Inferior parietal cortex (tissue), 1 donor: ENCODE data around the gene ZNF407.

Source experiments
- DNase-seq: peaks from one replicate; pipeline ENCODE4 v3.0.0-alpha.2; 2016; ENCODE audit errors: extremely low spot score

Gene ZNF407

DNA sequence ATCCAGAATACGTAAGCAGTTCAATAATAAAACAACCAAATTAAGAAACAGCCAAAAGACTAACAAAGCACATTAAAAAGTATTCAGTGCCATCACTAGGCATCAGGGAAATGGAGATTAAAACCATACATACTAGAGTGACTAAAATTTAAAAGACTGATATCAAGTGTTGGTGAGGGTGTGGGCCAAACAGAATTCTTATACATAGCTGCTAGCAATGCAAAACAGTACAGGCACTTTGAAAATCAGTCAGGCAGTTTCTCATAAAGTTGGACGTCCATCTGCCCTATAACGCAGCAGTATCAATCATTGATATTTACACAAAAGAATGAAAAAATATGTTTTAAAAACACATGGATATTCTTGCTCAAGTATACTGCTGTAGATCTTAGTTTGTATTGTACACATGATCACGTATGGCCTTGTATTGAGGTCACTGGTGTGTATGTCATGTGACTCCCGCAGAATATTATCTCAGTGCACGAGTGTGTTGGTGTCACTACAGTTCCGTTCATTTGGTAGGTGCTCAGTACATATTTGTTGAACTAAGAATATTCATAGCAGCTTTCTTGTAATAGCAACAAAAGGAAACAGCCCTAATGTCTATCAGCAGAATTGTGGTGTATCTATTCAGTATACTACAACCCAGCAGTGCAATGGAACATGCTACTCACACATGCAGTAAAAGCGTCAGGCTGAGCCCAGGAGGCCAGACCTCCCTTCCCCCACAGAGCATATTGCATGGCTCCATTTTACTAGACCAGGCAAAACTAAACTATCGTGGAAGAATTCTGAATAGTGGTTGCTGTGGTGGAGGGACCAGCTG, 28.6 kb downstream of the ZNF407 start:
- DNase-seq = no peak

DNA sequence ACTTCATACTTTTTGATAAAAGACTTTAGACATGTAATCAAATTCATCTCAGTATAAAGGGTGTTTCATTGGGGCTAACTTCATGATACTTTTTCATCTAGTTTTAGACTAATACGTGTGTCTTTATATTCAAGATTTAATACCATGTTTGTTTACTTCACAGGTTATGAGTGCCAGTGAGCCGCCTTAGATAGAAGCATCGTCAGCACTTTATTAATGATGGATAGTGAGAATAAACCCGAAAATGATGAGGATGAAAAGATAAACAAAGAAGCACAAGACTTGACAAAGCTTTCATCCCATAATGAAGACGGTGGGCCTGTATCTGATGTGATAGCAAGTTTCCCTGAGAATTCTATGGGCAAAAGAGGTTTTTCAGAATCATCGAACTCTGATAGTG, 33.1 kb downstream of the ZNF407 start:
- no peak for DNase-seq

DNA sequence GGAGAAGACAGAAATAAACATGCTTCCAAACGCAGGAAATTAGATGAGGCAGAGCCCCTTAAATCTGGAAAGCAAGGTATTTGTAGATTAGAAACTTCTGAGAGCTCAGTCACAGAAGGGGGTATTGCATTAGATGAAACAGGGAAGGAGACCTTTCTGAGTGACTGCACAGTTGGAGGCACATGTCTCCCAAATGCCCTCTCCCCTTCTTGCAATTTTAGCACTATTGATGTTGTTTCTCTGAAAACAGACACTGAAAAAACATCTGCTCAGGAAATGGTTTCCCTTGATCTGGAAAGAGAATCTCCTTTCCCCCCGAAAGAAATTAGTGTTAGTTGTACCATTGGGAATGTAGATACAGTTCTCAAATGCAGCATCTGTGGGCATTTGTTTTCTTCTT, 33.5 kb downstream of the ZNF407 start:
- no peak for DNase-seq

DNA sequence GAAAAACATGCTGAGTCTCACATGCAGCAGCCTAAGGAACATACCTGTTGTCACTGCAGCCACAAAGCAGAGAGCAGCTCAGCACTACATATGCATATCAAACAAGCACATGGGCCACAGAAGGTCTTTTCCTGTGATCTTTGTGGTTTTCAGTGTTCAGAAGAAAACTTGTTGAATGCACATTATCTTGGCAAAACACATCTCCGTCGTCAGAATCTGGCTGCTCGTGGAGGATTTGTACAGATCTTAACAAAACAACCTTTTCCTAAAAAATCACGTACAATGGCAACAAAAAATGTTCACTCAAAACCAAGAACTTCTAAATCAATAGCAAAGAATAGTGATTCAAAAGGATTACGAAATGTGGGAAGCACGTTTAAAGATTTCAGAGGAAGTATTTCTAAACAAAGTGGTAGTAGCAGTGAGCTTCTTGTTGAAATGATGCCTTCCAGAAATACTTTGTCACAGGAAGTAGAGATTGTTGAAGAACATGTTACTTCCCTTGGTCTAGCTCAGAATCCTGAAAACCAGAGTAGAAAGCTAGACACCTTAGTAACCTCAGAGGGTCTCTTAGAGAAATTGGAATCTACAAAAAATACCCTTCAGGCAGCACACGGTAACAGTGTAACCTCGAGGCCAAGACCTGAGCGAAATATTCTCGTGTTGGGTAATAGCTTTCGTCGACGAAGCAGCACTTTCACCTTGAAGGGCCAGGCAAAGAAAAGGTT, 34.1 kb downstream of the ZNF407 start:
- no peak for DNase-seq

DNA sequence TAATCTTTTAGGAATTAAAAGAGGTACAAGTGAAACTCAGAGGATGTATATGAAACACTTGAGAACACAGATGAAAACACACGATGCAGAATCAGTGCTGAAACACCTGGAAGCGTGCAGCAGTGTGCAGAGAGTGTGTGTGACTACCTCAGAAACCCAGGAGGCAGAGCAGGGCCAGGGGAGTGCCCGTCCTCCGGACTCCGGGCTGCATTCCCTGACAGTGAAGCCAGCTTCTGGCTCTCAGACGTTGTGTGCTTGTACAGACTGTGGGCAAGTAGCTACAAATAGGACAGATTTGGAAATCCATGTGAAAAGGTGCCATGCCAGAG, 34.6 kb downstream of the ZNF407 start:
- no peak for DNase-seq

DNA sequence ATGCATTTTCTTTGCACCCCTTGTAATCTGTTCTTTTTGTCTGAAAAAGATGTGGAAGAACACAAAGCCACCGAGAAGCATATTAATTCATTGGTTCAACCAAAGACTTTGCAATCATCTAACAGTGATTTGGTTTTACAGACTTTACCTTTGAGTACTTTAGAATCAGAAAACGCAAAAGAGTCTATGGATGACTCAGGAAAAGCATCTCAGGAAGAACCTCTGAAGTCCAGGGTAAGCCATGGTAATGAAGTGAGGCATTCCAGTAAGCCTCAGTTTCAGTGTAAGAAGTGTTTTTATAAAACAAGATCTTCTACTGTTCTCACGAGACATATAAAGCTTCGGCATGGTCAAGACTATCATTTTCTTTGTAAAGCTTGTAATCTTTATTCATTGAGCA, 35.2 kb downstream of the ZNF407 start:
- DNase-seq = no peak

DNA sequence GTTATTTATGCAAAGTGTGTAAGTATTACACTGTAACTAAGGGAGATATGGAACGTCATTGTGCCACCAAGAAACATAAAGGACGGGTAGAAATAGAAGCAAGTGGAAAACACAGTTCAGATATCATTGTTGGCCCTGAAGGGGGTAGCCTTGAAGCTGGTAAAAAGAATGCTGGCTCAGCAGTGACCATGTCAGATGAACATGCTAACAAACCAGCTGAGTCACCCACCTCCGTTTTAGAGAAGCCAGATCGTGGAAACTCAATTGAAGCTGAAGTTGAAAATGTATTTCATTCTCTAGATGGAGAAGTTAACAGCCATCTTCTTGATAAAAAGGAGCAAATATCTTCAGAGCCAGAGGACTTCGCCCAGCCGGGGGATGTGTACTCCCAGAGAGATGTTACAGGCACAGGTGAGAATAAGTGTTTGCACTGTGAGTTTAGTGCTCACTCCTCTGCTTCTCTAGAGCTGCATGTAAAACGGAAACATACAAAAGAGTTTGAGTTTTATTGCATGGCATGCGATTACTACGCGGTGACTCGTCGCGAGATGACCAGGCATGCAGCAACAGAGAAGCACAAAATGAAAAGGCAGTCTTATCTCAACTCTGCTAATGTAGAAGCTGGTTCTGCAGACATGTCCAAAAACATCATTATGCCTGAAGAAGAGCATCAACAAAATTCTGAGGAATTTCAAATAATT, 36.1 kb downstream of the ZNF407 start:
- no peak for DNase-seq

DNA sequence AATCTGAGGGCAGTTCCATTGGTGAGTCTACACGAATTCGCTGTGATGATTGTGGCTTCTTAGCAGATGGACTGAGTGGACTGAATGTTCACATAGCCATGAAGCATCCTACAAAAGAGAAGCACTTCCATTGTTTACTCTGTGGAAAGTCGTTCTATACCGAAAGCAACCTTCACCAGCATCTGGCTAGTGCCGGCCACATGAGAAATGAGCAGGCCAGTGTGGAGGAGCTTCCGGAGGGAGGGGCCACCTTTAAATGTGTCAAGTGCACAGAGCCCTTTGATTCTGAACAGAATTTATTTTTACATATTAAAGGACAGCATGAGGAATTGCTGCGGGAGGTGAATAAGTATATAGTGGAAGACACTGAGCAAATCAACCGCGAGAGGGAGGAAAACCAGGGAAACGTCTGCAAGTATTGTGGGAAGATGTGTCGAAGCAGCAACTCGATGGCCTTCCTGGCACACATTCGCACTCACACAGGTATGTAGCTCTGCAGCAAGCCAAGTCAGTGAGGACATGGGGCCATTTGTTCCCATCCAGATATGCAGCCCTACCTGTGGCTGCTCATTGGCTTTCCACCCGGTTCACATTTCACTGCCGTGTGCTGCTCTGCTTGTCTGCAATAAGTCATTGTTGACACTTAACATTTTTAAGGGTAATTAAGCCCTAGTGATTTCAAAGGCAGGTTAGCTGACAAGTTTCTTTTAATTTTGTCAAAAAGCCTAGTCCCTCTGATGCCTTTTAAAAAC, 37.7 kb downstream of the ZNF407 start:
- no peak for DNase-seq

DNA sequence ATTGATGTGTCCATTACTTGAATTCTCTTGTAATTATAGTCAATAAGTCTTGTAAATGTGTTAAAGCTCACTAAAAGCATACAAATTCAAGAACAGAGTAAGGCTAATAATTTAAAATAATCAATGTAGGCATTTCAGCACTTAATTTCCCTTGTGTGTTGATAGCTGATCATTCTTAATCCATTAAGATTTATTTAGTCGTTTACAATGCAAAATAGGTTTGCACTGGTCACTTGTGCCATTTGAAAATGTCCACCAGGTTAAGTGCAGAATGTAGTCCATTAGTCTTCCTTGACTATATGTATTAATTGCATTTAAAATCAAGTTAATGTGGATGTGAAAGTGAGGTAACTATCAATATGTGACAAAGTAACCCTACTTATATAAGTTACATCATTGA, 39.4 kb downstream of the ZNF407 start:
- DNase-seq = no peak

DNA sequence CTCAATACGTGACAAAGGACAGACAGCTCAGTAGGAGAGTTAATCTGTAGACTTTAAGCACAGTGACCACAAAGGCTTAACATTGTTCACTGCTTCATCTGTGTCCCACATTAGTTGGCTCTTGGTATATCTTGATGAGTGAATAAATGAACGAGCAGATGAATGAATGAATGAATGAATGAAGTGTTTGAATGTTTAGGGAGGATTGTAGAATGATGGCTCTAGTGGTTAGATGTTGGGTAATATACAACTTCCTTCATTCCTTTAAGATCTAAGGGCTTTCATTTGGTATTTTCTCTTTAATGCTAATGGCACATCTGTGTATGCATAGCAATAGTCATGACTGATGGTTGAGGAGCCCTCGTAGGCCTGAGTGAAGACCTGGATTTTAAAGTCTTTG, 40.5 kb downstream of the ZNF407 start:
- no peak for DNase-seq

DNA sequence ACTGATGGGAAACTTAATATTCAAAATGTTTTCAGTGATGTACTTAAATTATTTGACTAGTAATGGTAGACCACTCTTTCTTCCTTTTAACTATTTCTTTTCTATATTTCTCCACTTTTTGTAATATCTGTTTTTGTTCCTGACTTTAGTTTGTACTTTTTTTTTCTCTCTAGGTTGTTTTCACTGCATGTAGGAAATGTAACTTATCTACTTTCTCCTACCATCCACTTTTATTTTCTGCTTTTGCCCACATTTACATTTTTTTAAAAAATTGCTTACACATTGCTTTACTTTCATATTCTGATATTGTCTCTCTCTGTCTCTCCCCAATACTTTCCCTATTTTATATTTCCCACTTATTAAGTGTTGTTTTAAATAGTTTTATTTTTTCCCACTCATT, 47.0 kb downstream of the ZNF407 start:
- no peak for DNase-seq

DNA sequence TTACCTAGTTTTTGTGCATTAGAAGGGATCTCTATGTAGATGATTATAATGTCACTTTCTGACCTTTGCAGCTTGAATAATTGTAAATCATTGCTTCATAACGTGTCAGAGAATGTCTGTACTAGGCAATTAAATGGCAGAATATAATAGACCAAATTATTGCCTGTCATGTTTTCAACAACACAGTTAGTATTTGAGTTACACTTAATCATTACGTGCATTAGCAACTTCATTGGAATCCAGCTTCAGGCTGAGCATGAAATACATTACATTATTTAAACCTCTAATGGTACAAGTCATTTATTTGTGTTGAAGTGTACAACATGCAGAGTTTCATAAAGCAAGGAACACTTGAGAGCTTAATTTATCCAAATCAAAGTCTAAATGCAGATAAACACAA, 48.0 kb downstream of the ZNF407 start:
- no peak for DNase-seq

DNA sequence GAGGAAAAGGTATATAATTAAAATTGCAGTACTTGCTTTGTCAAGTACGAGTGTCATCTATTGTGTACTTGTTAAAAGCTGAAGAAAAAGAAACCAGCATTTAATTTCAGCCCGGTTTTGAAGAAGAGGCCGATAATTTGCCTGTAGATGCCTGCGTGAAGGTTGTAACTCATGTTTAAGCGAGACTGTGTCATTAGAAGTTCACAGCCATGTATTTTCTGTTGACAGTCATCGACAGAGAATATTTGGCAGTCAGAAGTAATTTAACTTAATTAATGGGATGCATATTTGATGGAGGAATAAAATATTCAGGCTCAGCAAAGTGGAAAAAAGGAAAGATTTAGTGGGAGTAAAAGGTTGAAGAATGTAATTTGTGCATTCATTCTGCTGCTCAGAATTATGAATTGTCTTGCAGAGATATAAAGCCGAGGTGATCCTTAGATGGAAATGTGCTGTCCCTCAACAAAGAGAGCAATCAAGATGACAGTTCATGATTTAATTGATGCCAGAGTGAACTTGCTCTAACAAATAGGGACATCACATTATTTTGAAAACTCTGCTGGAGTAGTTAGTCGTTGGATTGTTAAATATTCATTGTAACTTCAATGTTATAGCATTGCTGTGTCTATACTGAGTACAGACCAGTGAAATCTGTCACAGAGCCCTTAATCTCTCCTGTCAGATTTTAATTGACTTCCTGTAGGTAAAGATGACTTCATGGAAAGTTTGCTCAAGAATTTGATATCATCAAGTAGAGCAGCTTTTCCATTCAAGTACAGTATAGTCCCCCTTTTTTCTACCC, 53.9 kb downstream of the ZNF407 start:
- no peak for DNase-seq

DNA sequence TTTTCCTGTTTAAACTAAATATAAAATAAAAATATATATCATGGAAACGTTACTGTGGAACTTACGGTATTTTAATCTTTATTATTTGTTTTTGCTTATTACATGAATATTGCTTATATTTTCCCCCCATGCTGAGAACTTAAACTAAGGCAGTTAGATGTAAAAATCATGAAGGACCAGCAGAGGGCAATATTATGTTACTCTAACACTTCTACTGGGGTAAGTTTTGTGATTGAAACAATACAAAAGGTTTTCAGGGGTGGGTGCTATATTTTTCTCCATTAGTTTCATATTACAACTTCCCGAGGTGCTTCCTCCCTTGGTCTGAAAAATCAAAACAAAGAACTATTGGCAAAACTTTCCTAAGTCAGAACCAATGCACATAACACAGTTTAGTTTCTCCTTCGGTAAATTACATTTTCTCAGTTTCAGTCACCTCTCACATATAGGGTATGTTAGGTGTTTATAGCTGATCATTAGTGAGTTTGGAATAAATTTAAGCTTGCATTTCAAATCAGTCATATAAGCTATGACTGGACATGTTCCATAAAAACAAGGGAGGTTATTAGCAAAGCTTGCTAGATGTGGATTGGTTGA, 54.8 kb downstream of the ZNF407 start:
- peak; percentile 75 for DNase-seq

DNA sequence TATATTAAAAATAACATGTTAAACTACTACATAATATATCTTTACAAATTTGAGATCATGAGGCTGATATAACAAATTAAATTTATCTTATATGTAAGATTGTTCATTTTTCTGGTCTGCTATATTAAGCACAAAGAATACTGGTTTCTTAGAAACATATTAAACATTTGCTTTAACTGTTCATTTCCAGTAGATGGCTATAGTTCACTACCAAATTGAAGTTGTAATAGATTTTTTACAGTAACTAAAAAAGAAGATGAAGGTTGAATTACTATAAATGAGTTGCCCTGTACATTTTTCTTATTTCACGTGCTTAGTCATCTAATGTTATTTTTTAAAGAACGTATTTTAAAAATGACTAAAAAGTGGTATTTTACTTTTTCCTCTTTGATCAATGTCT, 57.0 kb downstream of the ZNF407 start:
- no peak for DNase-seq

DNA sequence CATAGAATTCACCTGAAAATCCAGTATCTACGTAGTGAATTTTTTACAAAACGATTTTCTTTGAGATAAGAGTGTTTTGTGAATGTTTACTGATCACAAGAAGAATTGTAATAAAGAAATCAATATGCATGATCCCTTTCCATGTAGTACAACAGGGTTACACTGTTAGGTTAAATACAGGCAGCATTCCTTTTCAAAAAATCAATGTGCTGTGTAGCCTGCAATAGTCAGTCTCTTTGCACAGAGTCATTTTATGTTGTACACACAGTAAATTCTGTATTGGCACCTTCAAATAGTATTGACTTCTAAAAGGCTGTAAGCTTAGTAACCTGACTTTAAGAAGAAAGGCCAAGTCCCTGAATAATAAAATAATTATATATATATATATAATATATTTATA, 63.3 kb downstream of the ZNF407 start:
- DNase-seq = no peak

DNA sequence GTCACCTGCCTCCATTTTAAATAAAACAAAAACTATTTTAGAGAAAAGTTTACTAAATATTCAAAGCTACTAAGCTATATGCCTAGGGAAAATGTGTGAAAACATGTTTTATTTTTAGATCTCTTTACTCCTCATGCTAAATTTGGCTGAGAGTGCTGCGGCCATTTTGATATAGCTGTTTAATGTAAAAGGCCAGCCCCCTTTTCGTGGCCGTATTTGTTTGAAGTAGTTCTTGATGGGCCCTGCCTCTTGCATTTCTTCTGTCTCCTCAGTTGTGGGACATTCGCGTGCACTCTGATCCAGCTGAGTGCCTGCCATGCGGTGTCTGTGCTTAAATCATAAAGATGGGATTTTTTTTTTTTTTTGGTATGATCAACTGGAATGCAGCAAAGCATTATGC, 64.0 kb downstream of the ZNF407 start:
- DNase-seq = no peak

DNA sequence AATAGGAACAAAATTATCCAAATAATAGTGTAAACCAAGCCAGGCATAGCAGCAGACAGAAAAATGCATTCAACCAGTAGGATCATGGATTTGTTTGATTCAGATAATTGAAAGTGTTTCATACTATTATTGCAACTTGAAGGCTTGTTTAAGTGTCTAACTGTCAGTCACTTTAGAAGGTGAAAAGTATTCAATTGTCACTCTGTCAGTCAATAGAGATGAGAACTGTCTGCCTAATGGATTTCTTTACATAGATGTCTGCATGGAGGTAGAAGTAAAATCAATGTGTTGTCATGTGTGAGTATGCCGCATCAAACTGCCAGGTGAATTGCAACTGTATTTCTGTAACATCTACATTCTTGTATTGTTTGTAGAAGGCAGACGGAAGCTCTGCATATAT, 65.0 kb downstream of the ZNF407 start:
- DNase-seq = no peak

DNA sequence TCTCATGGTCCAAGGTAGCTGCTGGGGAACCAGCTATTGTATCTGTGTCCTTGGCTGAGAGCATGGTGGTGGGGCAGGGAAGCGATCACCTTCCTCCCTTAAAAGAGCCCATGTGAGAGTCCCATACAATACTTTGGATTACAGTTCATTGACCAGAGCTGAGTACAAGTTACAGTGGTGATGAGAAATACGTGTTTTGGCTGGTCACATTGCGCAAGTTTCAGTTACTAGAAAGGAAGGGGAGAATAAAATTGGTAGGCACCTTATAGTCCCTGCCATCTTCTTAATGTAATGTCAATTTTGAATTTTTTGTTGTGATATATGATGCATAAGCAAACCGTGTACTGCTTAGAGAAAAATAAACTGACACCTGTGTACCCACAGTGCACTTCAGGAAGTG, 67.7 kb downstream of the ZNF407 start:
- no peak for DNase-seq

DNA sequence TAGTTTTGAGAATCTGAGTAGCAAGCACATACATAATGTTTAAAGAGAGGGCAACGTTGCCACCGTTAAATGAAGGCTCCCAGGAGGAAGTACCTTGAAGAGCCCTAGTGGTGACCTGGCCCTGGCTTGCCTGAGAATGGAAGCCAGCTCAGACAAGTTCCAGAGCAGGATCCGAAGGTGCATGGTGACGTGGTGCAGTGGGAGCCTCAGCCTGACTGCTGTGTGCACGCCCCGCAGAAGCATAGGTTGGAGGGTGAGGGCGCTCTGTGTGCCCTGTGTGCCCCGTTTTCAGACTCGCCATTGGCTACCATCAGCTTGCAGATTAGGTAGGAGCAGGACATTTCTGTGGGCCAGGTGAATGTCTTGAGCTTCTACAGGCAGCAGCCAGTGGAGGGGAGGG, 68.2 kb downstream of the ZNF407 start:
- no peak for DNase-seq
